GM12892 (cell line): ENCODE results near the gene SSH2.

Experiments
- DNase-seq: peaks from one replicate; pipeline ENCODE4 v3.0.0; 2011; ENCODE audit not compliant: insufficient read length
- FAIRE-seq: peaks from 2 replicates; lab custom pipeline; 2011; peaks lifted over from hg19 to GRCh38; lab: Jason Lieb, UNC
- POLR2A ChIP-seq: IDR thresholded peaks from 2 replicates; pipeline ENCODE4 v1.6.1; 2011; ENCODE audit warnings: low read depth, low read length, control low read depth
- POLR2AphosphoS5 ChIP-seq: IDR thresholded peaks from 2 replicates; pipeline ENCODE4 v1.6.1; 2011; ENCODE audit warnings: low read depth, low read length, control low read depth
- TAF1 ChIP-seq: IDR thresholded peaks from 2 replicates; pipeline ENCODE4 v1.6.1; 2011; ENCODE audit warnings: low read depth, mild to moderate bottlenecking, control low read depth, low read length, borderline replicate concordance

SSH2 gene

GRCh38 chr17:29844339-29845048, 85.5 kb downstream of the SSH2 start:
- no peak for FAIRE-seq
- DNase-seq: no peak
- TF ChIP-seq POLR2AphosphoS5: no peak
- no peak for TF ChIP-seq TAF1
- TF ChIP-seq POLR2A: no peak

- no peak for FAIRE-seq
- no peak for DNase-seq
- no peak for TF ChIP-seq TAF1
- TF ChIP-seq POLR2A: no peak
- TF ChIP-seq POLR2AphosphoS5: no peak
Observed at GRCh38 chr17:29840884-29841283, 89.1 kb downstream of the SSH2 start.

- DNase-seq (no peak), FAIRE-seq (no peak)
- no peak for TF ChIP-seq TAF1
- TF ChIP-seq POLR2AphosphoS5: no peak
- TF ChIP-seq POLR2A: no peak
Observed at GRCh38 chr17:29839656-29840055, 90.4 kb downstream of the SSH2 start.

- DNase-seq (no peak), FAIRE-seq (no peak)
- TF ChIP-seq POLR2A (no peak), TAF1 (no peak), POLR2AphosphoS5 (no peak)
Observed at GRCh38 chr17:29838961-29839360, 91.1 kb downstream of the SSH2 start.

DNA sequence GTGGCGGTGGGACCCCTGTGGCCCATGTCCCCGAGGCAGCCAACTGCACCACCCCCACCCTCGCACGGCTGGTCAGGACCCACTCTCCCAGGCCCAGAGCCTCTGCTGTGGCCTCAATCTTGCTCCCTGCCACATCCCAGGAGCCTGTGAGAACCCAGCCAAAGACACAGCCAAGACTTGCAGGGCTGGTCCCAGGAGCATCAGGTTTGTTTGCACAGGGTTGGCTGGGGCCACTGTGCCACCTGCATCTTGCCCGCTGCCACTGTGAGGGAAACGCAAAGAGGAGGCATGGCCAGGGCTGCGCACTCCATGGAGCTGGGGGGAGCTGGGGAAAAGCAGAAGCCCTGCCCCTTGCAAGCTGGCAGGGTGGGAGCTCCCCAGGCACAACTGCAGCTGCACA, 92.5 kb downstream of the SSH2 start:
- no peak for TF ChIP-seq TAF1
- no peak for TF ChIP-seq POLR2A
- no peak for TF ChIP-seq POLR2AphosphoS5
- DNase-seq: no peak
- no peak for FAIRE-seq

GRCh38 chr17:29836643-29837042, 93.4 kb downstream of the SSH2 start:
- DNase-seq: no peak
- no peak for FAIRE-seq
- TF ChIP-seq POLR2A (no peak), POLR2AphosphoS5 (no peak), TAF1 (no peak)

GRCh38 chr17:29835435-29836351, 94.3 kb downstream of the SSH2 start:
- no peak for TF ChIP-seq POLR2A
- no peak for TF ChIP-seq TAF1
- no peak for TF ChIP-seq POLR2AphosphoS5
- no peak for DNase-seq
- peak; percentile 21 for FAIRE-seq

- FAIRE-seq: no peak
- DNase-seq: no peak
- no peak for TF ChIP-seq POLR2AphosphoS5
- TF ChIP-seq POLR2A: no peak
- no peak for TF ChIP-seq TAF1
Observed at GRCh38 chr17:29833801-29834200, 96.2 kb downstream of the SSH2 start.

DNA sequence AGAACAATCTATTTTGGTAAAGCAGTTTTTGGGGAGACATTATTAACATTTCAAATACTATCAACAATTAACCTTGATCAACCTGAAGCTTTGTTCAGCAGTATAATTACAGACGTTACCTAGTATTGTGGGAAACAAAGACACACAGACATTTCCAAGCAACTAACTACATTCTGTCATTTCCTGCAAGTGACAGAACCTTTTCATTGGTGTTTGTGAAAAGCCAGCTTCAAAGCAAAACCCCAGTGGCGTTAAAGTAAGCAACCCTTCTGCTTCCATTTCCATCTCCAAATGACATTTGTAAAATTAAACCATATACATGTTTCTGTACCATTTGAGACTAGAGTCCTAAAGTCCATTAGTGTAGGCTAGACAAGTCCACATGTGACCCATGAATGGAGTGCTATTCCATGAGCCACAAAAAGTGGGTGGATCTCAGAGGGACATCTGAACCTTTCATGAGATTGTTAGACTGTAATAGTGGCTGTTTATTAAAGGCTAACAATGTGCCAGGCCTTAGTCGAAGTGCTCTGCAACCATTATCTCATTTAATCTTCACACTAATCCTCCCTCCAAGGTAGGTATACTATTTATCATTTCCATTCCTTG, 101.2 kb downstream of the SSH2 start:
- no peak for FAIRE-seq
- no peak for DNase-seq
- TF ChIP-seq TAF1 (no peak), POLR2AphosphoS5 (no peak), POLR2A (no peak)

GRCh38 chr17:29827179-29827578, 102.8 kb downstream of the SSH2 start:
- no peak for TF ChIP-seq POLR2AphosphoS5
- no peak for TF ChIP-seq POLR2A
- TF ChIP-seq TAF1: no peak
- DNase-seq (no peak), FAIRE-seq (no peak)

DNA sequence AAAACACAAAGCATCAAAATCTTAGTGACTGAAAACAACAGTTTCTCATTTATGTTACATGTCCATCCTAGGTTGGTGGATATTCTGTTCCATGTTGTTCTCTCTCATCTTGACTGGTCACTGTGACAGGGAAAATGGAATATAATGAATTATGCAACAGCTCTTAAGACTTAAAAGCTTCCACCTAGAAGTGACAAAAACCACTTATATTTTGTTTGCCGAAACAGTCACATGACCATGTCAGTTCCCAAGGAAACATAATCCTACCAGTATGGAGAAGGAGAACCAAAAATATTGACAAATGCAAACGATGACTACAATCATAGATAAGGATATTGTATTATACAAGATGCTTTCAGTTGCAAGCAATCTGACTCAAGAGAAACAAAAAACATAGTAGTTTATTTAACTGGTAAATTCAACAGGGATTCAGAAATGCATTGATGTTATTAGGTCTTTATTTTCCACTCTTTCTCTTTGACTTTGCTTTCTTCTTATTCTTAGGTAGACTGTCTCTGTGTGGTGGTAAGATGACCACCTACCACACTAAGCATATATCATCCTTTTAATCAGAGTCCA, 103.8 kb downstream of the SSH2 start:
- DNase-seq: no peak
- TF ChIP-seq POLR2AphosphoS5 (no peak), POLR2A (no peak), TAF1 (no peak)
- no peak for FAIRE-seq
